AG10803 (cell line): ENCODE results near the gene SPRED2.

Source experiments
- DNase-seq: peaks from one replicate; pipeline ENCODE4 v3.0.0; 2010; ENCODE audit warnings: low read depth
- H3K4me3 ChIP-seq: 2 replicates; pipeline ENCODE4 v1.5.1; 2011; ENCODE audit warnings: mild to moderate bottlenecking, low read length, control low read depth
- CTCF ChIP-seq: conservative IDR thresholded peaks from 2 replicates; pipeline ENCODE4 v1.5.1; 2011; ENCODE audit warnings: mild to moderate bottlenecking, low read length, control low read depth, inconsistent platforms

Gene SPRED2

DNA sequence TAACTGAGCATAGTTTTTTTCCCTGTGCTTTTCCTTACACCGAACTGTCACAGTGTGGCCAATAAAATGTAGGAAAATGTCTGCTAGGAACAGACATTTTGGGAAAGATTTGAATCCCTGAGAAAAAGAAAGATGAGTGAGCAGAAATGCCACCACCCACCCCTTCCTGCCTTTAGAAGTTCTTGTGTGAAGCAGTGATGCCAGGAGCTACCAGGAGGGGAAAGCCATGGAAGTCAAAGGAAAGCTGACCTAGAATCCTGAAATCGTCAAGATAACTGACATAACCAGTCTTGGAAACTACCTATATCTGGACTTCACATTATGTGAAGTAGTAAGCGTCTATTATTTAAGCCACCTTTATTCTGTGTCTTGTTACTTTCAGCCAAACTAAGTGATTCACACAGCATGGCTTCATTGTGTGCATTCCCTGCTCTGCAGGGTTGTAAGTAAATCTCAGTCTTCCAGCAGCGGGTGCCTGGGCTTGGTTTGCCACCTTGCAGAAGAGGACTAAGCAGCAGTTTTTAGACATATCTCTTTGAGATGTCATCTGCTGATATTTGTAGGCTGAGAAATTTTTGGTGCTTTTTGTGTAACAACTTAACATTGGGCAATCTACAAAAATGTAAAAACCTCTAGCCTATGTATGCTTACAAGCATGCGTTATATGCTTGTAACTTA lies 11.2 kb upstream of the SPRED2 start:
- TF ChIP-seq CTCF = no peak
- H3K4me3 ChIP-seq = no peak overlapping the region
- peak; percentile 46 for DNase-seq

- no peak for TF ChIP-seq CTCF
- H3K4me3 ChIP-seq = no peak overlapping the region
- no peak for DNase-seq
Observed at GRCh38 chr2:65442420-65443020, 10.1 kb upstream of the SPRED2 start.

- no peak for TF ChIP-seq CTCF
- DNase-seq = no peak
- no peak overlapping the region for H3K4me3 ChIP-seq
Observed at GRCh38 chr2:65438137-65438899, 5.9 kb upstream of the SPRED2 start.

GRCh38 chr2:65437392-65438135 lies 5.2 kb upstream of the SPRED2 start:
- peak overlapping the region; percentile 72 for H3K4me3 ChIP-seq
- no peak for DNase-seq
- TF ChIP-seq CTCF = no peak

GRCh38 chr2:65436824-65437221 lies 4.4 kb upstream of the SPRED2 start:
- peak overlapping the region; percentile 72 for H3K4me3 ChIP-seq
- TF ChIP-seq CTCF = no peak
- peak; percentile 63 for DNase-seq

DNA sequence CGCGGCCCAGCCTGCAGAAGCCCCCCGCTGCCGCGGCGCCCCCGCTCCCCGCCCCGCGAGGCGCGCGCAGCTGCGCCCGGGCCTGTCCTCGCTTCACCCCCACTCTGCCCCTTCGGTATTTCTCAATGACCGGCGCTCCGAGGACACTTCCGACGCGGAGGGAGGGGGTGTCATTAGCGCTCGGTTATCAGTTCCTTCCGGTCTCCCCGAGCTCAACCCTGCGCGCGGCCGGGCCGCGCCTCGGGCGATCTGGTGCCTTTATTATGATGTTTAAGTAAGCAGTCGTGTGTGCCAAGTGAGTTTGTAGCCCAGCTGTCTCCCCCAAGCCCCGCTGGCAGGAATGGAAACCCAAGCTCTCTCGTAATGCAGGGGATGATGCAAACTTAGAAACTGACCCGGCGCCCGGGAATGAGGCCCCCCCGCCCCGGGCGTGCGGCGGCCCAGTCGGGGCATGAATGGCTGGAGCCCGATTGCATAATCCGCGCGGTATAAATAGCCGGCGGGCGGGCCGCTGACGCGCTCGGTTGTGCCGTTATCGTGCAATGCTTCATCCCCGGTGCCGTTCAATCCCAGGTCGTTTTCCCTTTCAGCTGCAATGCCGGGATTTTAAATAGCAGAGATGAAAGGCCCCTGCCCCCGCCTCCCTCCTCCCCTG lies 3.9 kb upstream of the SPRED2 start:
- peak overlapping the region; percentile 72 for H3K4me3 ChIP-seq
- DNase-seq = peak; percentile 98
- no peak for TF ChIP-seq CTCF
